OCI-LY3 (cell line): ENCODE data around the gene RSPRY1.

Experiments
- H2AFZ ChIP-seq: fragments of 200-600, 300-600 bp; shearing (Covaris generic); 2 replicates; pipeline ENCODE4 v1.6.0; 2014; ENCODE audit warnings: antibody characterized with exemption, low read depth, low read length
- H3K27ac ChIP-seq: fragments of 200-600, 300-600 bp; sonication (generic); 2 replicates; pipeline ENCODE4 v1.5.1; 2014; ENCODE audit warnings: mild to moderate bottlenecking, low read length, moderate library complexity, mixed read lengths
- H3K27me3 ChIP-seq: fragments of 200-600, 300-600 bp; sonication (generic); 2 replicates; pipeline ENCODE4 v1.6.1; 2014; ENCODE audit warnings: low read depth, low read length, mixed read lengths
- H3K36me3 ChIP-seq: fragments of 200-600, 300-600 bp; sonication (generic); replicated peaks from 2 replicates; pipeline ENCODE3; 2014; ENCODE audit warnings: low read depth, low read length, mixed read lengths
- H3K4me1 ChIP-seq: fragments of 300-600, 200-600 bp; sonication (generic); 2 replicates; pipeline ENCODE4 v1.6.1; 2014; ENCODE audit warnings: low read length, mixed read lengths
- H3K4me2 ChIP-seq: fragments of 200-600, 300-600 bp; sonication (generic); 2 replicates; pipeline ENCODE4 v1.6.1; 2014; ENCODE audit warnings: low read length, mixed read lengths
- H3K4me3 ChIP-seq: fragments of 300-600, 200-600 bp; sonication (generic); 2 replicates; pipeline ENCODE4 v1.5.1; 2014; ENCODE audit warnings: antibody characterized with exemption, mild to moderate bottlenecking, low read length, moderate library complexity
- H3K79me2 ChIP-seq: fragments of 300-600, 200-600 bp; shearing (Covaris generic); 2 replicates; pipeline ENCODE4 v1.6.1; 2014; ENCODE audit warnings: mild to moderate bottlenecking, low read length, mixed read lengths
- H3K9ac ChIP-seq: fragments of 300-600, 200-600 bp; shearing (Covaris generic); 2 replicates; pipeline ENCODE4 v1.6.0; 2014; ENCODE audit warnings: mild to moderate bottlenecking, low read length, moderate library complexity
- H3K9me3 ChIP-seq: fragments of 200-600, 300-600 bp; shearing (Covaris generic); 2 replicates; pipeline ENCODE4 v1.6.1; 2014; ENCODE audit warnings: low read length, mixed read lengths; ENCODE audit not compliant: insufficient read depth
- H4K20me1 ChIP-seq: fragments of 200-600, 300-600 bp; sonication (generic); 2 replicates; pipeline ENCODE4 v1.6.1; 2016; ENCODE audit warnings: low read length, mixed read lengths; ENCODE audit not compliant: insufficient read depth
- CTCF ChIP-seq: fragments of 200-600, 300-600 bp; sonication (generic); IDR thresholded peaks from 2 replicates; pipeline ENCODE4 v1.5.1; 2014; ENCODE audit warnings: antibody characterized with exemption, low read length, low read depth
- EZH2phosphoT487 ChIP-seq: fragments of 200-600 bp; shearing (Covaris generic); IDR thresholded peaks from 2 replicates; pipeline ENCODE4 v1.6.1; 2018; ENCODE audit warnings: antibody characterized with exemption, mixed run types, low read depth

Gene RSPRY1

GRCh38 chr16:57209780-57210179 lies 23.7 kb downstream of the RSPRY1 start:
- H3K4me2 ChIP-seq, result no peak overlapping the region

DNA sequence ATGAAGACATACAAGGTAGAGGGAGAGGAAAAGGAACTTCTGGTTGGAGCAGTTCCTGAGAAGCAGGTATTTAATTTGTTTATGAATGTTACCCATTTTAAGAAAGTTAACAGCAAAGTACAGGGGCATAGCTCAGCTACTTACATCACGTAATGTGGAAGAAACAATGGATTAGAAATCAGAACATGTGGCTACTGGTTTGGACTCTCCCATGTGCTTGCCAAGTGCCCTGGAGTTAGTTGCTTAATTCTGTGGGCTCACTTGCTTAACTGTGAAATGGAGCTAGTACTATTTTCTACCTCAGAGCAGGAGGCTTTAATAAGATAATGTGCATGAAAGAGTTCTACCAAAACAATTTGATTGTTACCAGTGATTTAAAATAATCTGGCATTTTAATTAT lies 27.3 kb downstream of the RSPRY1 start:
- Histone ChIP-seq H3K4me1 (no peaks in the 10 kb centered on the region), H3K27ac (no peak overlapping the region), H3K27me3 (no peaks in the 10 kb centered on the region), H3K9me3 (peaks cover 16% of the 10 kb centered on the region; the same call in 1 of the 2 replicates), H4K20me1 (no peaks in the 10 kb centered on the region), H3K9ac (no peak overlapping the region), H3K4me2 (no peak overlapping the region), H2AFZ (no peak overlapping the region), H3K36me3 (peaks cover 73% of the 10 kb centered on the region), H3K79me2 (no peaks in the 10 kb centered on the region), H3K4me3 (no peak overlapping the region)
- TF ChIP-seq EZH2phosphoT487 (no peak), CTCF (no peak)

More at GRCh38 chr16:57209780-57210179, 23.7 kb downstream of the RSPRY1 start:
- Histone ChIP-seq H2AFZ (no peak overlapping the region), H4K20me1 (no peaks in the 10 kb centered on the region), H3K27me3 (no peaks in the 10 kb centered on the region), H3K9ac (no peak overlapping the region), H3K4me1 (no peaks in the 10 kb centered on the region), H3K4me3 (no peak overlapping the region), H3K79me2 (no peaks in the 10 kb centered on the region), H3K9me3 (no peaks in the 10 kb centered on the region), H3K27ac (no peak overlapping the region), H3K36me3 (peaks cover 52% of the 10 kb centered on the region)
- TF ChIP-seq EZH2phosphoT487 (no peak), CTCF (no peak)

DNA sequence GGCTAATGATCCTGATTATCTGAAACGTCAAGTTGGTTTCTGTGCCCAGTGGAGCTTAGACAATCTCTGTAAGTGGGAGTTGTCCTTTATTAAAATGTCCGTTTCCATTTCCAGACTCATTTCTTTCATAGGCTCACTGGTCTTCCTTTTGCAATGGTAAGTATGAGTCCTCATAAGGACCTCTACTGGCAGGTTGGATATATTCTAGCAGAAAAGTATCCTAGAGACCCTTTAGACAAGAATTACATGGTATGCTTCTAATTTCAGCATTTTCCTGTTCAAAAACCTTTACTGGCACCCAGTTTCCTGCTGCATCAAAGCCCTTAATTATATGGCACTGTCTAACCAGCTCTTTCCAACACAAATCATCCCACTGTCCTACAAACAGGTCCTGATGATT lies 30.8 kb downstream of the RSPRY1 start:
- Histone ChIP-seq H3K4me3 (no peak overlapping the region), H2AFZ (no peak overlapping the region), H3K27me3 (no peaks in the 10 kb centered on the region), H3K4me1 (no peaks in the 10 kb centered on the region), H3K79me2 (no peaks in the 10 kb centered on the region), H3K4me2 (no peak overlapping the region), H3K36me3 (peaks cover 89% of the 10 kb centered on the region), H3K9me3 (peaks cover 20% of the 10 kb centered on the region), H3K27ac (no peak overlapping the region), H4K20me1 (no peaks in the 10 kb centered on the region), H3K9ac (no peak overlapping the region)
- TF ChIP-seq CTCF (no peak), EZH2phosphoT487 (no peak)

GRCh38 chr16:57223057-57223456 lies 36.9 kb downstream of the RSPRY1 start:
- Histone ChIP-seq H3K27me3 (no peaks in the 10 kb centered on the region), H3K4me3 (no peak overlapping the region), H3K4me1 (no peaks in the 10 kb centered on the region), H3K4me2 (no peak overlapping the region), H3K36me3 (peaks cover 68% of the 10 kb centered on the region), H3K9ac (no peak overlapping the region), H3K27ac (no peak overlapping the region), H3K9me3 (peaks cover 4% of the 10 kb centered on the region), H3K79me2 (no peaks in the 10 kb centered on the region), H4K20me1 (no peaks in the 10 kb centered on the region), H2AFZ (no peak overlapping the region)
- TF ChIP-seq CTCF (no peak), EZH2phosphoT487 (no peak)
